ENCODE measurements around the gene ITGA7.

Gene ITGA7

GRCh38 chr12:55671746-55672145 lies 36.0 kb downstream of the ITGA7 start:
- DNase-seq (ENCODE audit: low read depth) = no peak
- no peak for TF ChIP-seq CTCF (IDR thresholded peaks at IDR 0.05; ENCODE audit: low read depth, low read length, missing control alignments)
- in situ Hi-C loops (cut with HindIII; ENCODE audit: low sequenced_read_pairs) = no loop called here
- H3K4me3 ChIP-seq (ENCODE audit: low read depth, low read length) = no peak overlapping the region

- DNase-seq (ENCODE audit: low read depth) = no peak
- no peak overlapping the region for H3K4me3 ChIP-seq (ENCODE audit: low read depth, low read length)
- no peak for TF ChIP-seq CTCF (IDR thresholded peaks at IDR 0.05; ENCODE audit: low read depth, low read length, missing control alignments)
- in situ Hi-C loops (cut with HindIII; ENCODE audit: low sequenced_read_pairs) = no loop called here
Observed at GRCh38 chr12:55670276-55670675, 37.4 kb downstream of the ITGA7 start.

- DNase-seq (ENCODE audit: low read depth) = no peak
- in situ Hi-C loops (cut with HindIII; ENCODE audit: low sequenced_read_pairs) = no loop called here
- no peak for TF ChIP-seq CTCF (IDR thresholded peaks at IDR 0.05; ENCODE audit: low read depth, low read length, missing control alignments)
- H3K4me3 ChIP-seq (ENCODE audit: low read depth, low read length) = no peak overlapping the region
Observed at GRCh38 chr12:55666508-55666907, 41.2 kb downstream of the ITGA7 start.

- no peak overlapping the region for H3K4me3 ChIP-seq (ENCODE audit: low read depth, low read length)
- TF ChIP-seq CTCF (IDR thresholded peaks at IDR 0.05; ENCODE audit: low read depth, low read length, missing control alignments) = no peak
- in situ Hi-C loops (cut with HindIII; ENCODE audit: low sequenced_read_pairs) = no loop called here
- no peak for DNase-seq (ENCODE audit: low read depth)
Observed at GRCh38 chr12:55664826-55665225, 42.9 kb downstream of the ITGA7 start.

- in situ Hi-C loops (cut with HindIII; ENCODE audit: low sequenced_read_pairs) = no loop called here
- no peak for DNase-seq (ENCODE audit: low read depth)
- TF ChIP-seq CTCF (IDR thresholded peaks at IDR 0.05; ENCODE audit: low read depth, low read length, missing control alignments) = no peak
- no peak overlapping the region for H3K4me3 ChIP-seq (ENCODE audit: low read depth, low read length)
Observed at GRCh38 chr12:55663391-55663790, 44.3 kb downstream of the ITGA7 start.

GRCh38 chr12:55659486-55660385 lies 48.0 kb downstream of the ITGA7 start:
- in situ Hi-C loops (cut with HindIII; ENCODE audit: low sequenced_read_pairs) = no loop called here
- peak; percentile 56 for TF ChIP-seq CTCF (IDR thresholded peaks at IDR 0.05; ENCODE audit: low read depth, low read length, missing control alignments)
- no peak overlapping the region for H3K4me3 ChIP-seq (ENCODE audit: low read depth, low read length)
- DNase-seq (ENCODE audit: low read depth) = no peak
